ENCODE results near the gene ACAP3.

ACAP3 gene

GRCh38 chr1:1275836-1276235 is 31.9 kb downstream of the ACAP3 start:
- no peak overlapping the region for H3K4me3 ChIP-seq (ENCODE audit: low read depth, low read length)
- TF ChIP-seq POLR2A (IDR thresholded peaks at IDR 0.05; ENCODE audit: extremely low read depth, insufficient read length) (no peak), MYC (IDR thresholded peaks at IDR 0.05; ENCODE audit: low read depth, low read length) (no peak), MAX (IDR thresholded peaks at IDR 0.05; ENCODE audit: low read depth, low read length) (no peak), CTCF (IDR thresholded peaks at IDR 0.05; ENCODE audit: low read depth, low read length) (no peak)
- DNase-seq (ENCODE audit: low read depth), result no peak

GRCh38 chr1:1274931-1275431 is 32.7 kb downstream of the ACAP3 start:
- TF ChIP-seq POLR2A (IDR thresholded peaks at IDR 0.05; ENCODE audit: extremely low read depth, insufficient read length), result no peak
- TF ChIP-seq MYC (IDR thresholded peaks at IDR 0.05; ENCODE audit: low read depth, low read length), result no peak
- TF ChIP-seq MAX (IDR thresholded peaks at IDR 0.05; ENCODE audit: low read depth, low read length), result no peak
- TF ChIP-seq CTCF (IDR thresholded peaks at IDR 0.05; ENCODE audit: low read depth, low read length), result no peak
- no peak for DNase-seq (ENCODE audit: low read depth)
- H3K4me3 ChIP-seq (ENCODE audit: low read depth, low read length), result no peak overlapping the region

- peak overlapping the region; percentile 53 for H3K4me3 ChIP-seq (ENCODE audit: low read depth, low read length)
- DNase-seq (ENCODE audit: low read depth), result no peak
- TF ChIP-seq POLR2A (IDR thresholded peaks at IDR 0.05; ENCODE audit: extremely low read depth, insufficient read length) (no peak), CTCF (IDR thresholded peaks at IDR 0.05; ENCODE audit: low read depth, low read length) (no peak)
These were observed 33.3 kb downstream of the ACAP3 start for GRCh38 chr1:1274299-1274930.

GRCh38 chr1:1273512-1274298 is 34.0 kb downstream of the ACAP3 start, which contains the start of gene UBE2J2:
UBE2J2 (minus strand) TSS chr1:1273854; CDS start chr1:1267992, 5,862 bp downstream.
- TF ChIP-seq MYC (IDR thresholded peaks at IDR 0.05; ENCODE audit: low read depth, low read length), result peak; percentile 47; the same call in 1 of the 2 replicates
- TF ChIP-seq MAX (IDR thresholded peaks at IDR 0.05; ENCODE audit: low read depth, low read length), result peak; percentile 31; the same call in 1 of the 2 replicates
- no peak for TF ChIP-seq CTCF (IDR thresholded peaks at IDR 0.05; ENCODE audit: low read depth, low read length)
- TF ChIP-seq POLR2A (IDR thresholded peaks at IDR 0.05; ENCODE audit: extremely low read depth, insufficient read length), result peak; percentile 84
- peak; percentile 93 for DNase-seq (ENCODE audit: low read depth)
- peak within 1 kb of the TSS; percentile 79 for H3K4me3 ChIP-seq (ENCODE audit: low read depth, low read length)

GRCh38 chr1:1273209-1273511 is 34.6 kb downstream of the ACAP3 start:
- no peak for DNase-seq (ENCODE audit: low read depth)

More at GRCh38 chr1:1273209-1273511, 34.6 kb downstream of the ACAP3 start:
- H3K4me3 ChIP-seq (ENCODE audit: low read depth, low read length), result peak overlapping the region; percentile 79
- TF ChIP-seq CTCF (IDR thresholded peaks at IDR 0.05; ENCODE audit: low read depth, low read length), result no peak
